ENCODE results near the gene RBM34.

Gene RBM34

DNA sequence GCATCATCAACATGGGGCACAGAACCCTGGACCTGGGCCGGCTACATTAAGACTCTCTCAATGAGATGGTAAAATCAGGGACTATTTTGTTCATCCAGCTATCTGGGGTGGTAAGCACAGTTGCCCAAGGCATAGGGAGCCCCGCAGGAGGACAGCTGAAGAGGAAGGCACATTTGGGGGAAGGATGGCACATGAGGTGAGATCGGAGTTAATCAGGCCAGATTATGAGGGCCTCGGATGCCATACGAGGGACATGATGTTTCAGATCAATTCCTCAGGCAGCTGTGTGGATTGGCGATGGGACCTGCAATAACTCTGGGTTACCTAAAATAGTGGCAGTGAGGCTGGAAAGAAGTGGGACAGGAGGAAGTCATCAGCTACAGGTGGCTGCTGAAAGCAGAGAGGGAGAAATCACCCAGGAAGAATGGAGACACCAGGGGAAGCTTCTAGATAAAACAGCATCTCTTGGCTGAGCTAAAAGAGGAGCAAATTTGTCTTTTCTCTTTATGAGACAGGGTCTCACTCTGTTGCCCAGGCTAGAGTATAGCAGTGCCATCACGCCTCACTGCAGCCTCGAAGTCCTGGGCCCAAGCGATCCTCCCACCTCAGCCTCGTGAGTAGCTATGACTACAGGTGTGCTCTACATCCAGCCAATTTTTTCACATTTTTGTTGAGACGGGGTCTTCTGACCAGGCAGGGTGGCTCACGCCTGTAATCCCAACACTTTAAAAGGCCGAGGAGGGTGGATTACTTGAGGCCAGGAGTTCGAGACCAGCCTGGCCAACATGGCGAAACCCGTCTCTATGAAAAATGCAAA is 53.5 kb downstream of the RBM34 start:
- TF ChIP-seq, protein P1, sequence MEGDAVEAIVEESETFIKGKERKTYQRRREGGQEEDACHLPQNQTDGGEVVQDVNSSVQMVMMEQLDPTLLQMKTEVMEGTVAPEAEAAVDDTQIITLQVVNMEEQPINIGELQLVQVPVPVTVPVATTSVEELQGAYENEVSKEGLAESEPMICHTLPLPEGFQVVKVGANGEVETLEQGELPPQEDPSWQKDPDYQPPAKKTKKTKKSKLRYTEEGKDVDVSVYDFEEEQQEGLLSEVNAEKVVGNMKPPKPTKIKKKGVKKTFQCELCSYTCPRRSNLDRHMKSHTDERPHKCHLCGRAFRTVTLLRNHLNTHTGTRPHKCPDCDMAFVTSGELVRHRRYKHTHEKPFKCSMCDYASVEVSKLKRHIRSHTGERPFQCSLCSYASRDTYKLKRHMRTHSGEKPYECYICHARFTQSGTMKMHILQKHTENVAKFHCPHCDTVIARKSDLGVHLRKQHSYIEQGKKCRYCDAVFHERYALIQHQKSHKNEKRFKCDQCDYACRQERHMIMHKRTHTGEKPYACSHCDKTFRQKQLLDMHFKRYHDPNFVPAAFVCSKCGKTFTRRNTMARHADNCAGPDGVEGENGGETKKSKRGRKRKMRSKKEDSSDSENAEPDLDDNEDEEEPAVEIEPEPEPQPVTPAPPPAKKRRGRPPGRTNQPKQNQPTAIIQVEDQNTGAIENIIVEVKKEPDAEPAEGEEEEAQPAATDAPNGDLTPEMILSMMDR (conservative IDR thresholded peaks at IDR 0.05; ENCODE audit: control insufficient read depth, insufficient read depth, low read depth, low read length), result no peak

DNA sequence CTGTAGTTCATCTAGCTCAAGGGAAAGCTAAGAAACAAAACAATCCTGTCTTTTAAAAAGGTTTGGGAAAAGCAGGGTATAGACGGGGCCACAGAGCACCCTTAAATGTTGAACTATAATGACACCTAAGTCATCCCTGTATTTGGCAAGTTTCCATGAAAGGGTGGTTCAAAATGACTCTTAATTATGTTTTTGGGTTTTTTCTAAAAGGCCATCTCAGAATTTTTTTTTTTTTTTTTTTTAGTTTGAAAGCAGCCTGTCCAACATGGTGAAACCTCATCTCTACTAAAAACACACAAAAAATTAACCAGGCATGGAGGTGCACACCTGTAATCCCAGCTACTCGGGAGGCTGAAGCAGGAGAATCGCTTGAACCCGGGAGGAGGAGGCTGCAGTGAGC is 54.6 kb downstream of the RBM34 start:
- TF ChIP-seq, protein P1 (conservative IDR thresholded peaks at IDR 0.05; ENCODE audit: control insufficient read depth, insufficient read depth, low read depth, low read length), result no peak
- H3K4me3 ChIP-seq (ENCODE audit: control insufficient read depth, low read depth, low read length), result no peak overlapping the region
- DNase-seq (ENCODE audit: low read depth), result no peak

More for the DNA sequence above, 53.5 kb downstream of the RBM34 start:
- H3K4me3 ChIP-seq (ENCODE audit: control insufficient read depth, low read depth, low read length), result no peak overlapping the region
- no peak for DNase-seq (ENCODE audit: low read depth)

DNA sequence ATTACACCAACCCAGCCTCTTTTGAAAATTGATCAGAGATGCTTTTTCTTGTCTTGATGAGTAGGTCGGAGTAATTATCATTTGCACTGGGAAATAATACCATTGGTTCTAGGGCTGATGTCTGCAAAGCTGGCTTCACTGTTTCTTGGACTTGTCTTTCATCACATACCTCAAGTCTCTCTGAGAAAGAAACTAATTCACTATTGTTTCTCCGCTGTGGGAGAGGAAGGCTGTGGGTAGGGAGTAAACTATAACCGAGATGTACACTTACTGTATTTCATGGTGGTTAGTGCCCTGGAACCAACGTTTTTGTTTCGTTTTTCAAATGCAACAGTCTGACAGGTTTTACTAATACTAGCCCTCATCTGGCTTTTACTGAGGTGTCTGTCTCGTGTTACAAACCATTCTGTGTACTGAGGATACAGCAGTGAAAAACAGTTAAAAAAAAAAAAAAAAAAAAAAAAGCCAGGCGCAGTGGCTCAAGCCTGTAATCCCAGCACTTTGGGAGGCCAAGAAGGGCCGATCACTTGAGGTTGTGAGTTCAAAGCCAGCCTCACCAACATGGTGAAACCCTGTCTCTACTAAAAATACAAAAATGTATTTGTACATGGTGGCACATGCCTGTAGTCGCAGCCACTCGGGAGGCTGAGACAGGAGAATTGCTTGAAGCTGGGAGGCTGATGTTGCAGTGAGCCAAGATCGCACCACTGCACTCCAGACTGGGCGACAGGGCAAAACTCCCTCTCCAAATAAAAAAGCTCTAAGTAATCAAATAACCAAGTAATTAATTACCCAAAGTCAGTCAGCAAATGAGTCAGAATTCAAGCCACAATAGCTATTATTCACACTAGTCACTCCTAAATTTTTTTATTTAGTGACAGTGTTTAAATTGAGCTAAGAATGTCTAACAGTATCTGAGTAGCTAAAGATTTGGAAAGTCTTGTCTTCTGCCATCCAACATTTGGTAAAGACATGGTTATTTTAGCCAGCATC is 55.7 kb downstream of the RBM34 start:
- H3K4me3 ChIP-seq (ENCODE audit: control insufficient read depth, low read depth, low read length), result no peak overlapping the region
- TF ChIP-seq, protein P1 (conservative IDR thresholded peaks at IDR 0.05; ENCODE audit: control insufficient read depth, insufficient read depth, low read depth, low read length), result no peak
- peak; percentile 41 for DNase-seq (ENCODE audit: low read depth)

DNA sequence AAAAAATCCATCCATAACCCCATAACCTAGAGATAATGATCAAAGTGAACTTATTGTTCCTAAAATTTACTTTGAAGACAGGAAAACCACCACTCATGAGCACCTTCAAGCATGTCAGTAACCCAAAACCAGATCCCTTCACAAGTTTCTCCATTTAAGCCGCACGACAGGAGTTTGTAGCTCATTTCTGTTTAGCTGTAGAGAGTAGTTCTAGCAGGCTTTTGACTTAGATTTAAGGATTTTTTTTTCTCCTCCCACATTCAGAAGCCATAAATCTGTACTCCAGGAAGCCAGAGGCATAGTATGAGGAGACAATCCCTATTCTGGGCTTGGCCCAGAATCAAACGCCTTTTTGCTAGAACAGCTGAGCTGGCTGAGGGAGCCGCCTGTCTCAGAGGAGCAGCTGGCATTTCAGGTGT is 58.0 kb downstream of the RBM34 start:
- TF ChIP-seq, protein P1 (conservative IDR thresholded peaks at IDR 0.05; ENCODE audit: control insufficient read depth, insufficient read depth, low read depth, low read length), result no peak
- peak; percentile 30 for DNase-seq (ENCODE audit: low read depth)
- H3K4me3 ChIP-seq (ENCODE audit: control insufficient read depth, low read depth, low read length), result no peak overlapping the region

DNA sequence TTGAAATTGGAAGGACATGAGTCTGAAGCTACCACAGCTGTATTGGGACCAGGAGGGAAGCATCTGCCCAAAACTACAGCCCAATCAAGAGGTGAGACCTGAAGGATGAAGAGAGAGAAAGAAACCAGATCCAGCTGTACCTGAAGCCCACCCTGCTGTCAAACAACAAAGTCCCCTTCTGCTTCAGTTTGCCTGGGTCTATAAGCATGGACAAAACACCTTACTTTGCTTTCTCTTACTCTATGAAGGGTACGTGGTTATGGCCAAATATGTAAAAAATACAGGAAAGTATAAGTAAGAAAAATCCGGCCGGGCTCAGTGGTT is 58.8 kb downstream of the RBM34 start:
- DNase-seq (ENCODE audit: low read depth), result no peak
- TF ChIP-seq, protein P1 (conservative IDR thresholded peaks at IDR 0.05; ENCODE audit: control insufficient read depth, insufficient read depth, low read depth, low read length), result no peak
- H3K4me3 ChIP-seq (ENCODE audit: control insufficient read depth, low read depth, low read length), result no peak overlapping the region

DNA sequence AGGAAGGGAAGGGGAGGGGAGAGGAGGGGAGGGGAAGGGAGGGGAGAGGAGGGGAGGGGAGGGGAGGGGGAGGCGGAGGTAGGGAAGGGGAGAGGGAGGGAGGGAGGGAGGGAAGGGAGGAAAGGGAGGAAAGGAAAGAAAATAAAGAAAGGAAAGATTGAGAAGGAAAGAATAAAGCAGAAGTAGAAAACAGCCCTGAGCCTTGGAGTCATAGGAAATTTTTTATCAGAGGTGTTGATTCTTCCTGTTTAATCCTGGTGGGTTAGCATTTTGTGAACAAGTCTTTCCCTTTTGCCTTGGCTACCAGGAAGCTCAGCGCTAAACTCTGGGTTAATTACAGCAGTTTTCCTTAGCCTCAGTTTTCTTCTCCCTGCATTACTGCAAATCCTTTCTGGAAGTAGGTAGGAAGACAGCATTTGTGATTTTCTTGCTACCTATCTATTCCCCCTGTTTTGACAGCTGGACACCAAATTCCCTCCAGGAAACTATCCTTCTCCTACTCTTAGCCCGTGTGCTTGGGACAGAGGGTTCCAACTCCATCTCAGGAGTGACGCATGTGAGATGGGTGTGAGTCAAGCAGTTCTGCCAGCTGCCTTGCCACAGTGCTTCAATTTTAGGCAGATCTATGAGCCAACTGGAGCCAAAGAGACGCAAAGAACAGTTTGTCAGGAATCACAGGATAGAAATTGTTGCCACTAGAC is 59.3 kb downstream of the RBM34 start:
- no peak overlapping the region for H3K4me3 ChIP-seq (ENCODE audit: control insufficient read depth, low read depth, low read length)
- peak; percentile 86 for DNase-seq (ENCODE audit: low read depth)
- TF ChIP-seq, protein P1 (conservative IDR thresholded peaks at IDR 0.05; ENCODE audit: control insufficient read depth, insufficient read depth, low read depth, low read length), result no peak
